Effector CD8-positive, alpha-beta T cell (primary cell): Measurements from ENCODE around the gene LRP3.

Source experiments
- DNase-seq: peaks from one replicate; lab custom pipeline; 2025; lab: John Stamatoyannopoulos, UW

LRP3 gene

GRCh38 chr19:33236696-33237390, 42.7 kb downstream of the LRP3 start:
- DNase-seq, result no peak

GRCh38 chr19:33238481-33239149, 44.5 kb downstream of the LRP3 start:
- no peak for DNase-seq

- no peak for DNase-seq
These were observed 45.3 kb downstream of the LRP3 start for GRCh38 chr19:33239223-33239975.

- no peak for DNase-seq
These were observed 46.1 kb downstream of the LRP3 start for GRCh38 chr19:33240181-33240771.

GRCh38 chr19:33241091-33241529, 47.0 kb downstream of the LRP3 start:
- no peak for DNase-seq

GRCh38 chr19:33241530-33242101, 47.5 kb downstream of the LRP3 start:
- no peak for DNase-seq

GRCh38 chr19:33242131-33242530, 48.0 kb downstream of the LRP3 start:
- no peak for DNase-seq

- DNase-seq, result no peak
These were observed 48.8 kb downstream of the LRP3 start for GRCh38 chr19:33242911-33243310.

GRCh38 chr19:33245948-33246708, 52.0 kb downstream of the LRP3 start:
- no peak for DNase-seq

- DNase-seq, result no peak
These were observed 52.7 kb downstream of the LRP3 start for GRCh38 chr19:33246709-33247440.

- DNase-seq, result no peak
These were observed 53.3 kb downstream of the LRP3 start for GRCh38 chr19:33247441-33247819.

- DNase-seq, result no peak
These were observed 54.0 kb downstream of the LRP3 start for GRCh38 chr19:33248104-33248503.

GRCh38 chr19:33248553-33248953, 54.4 kb downstream of the LRP3 start:
- no peak for DNase-seq

- no peak for DNase-seq
These were observed 55.0 kb downstream of the LRP3 start for GRCh38 chr19:33248954-33249613.

- DNase-seq, result no peak
These were observed 55.7 kb downstream of the LRP3 start for GRCh38 chr19:33249740-33250366.

- DNase-seq, result no peak
These were observed 56.4 kb downstream of the LRP3 start for GRCh38 chr19:33250500-33250899.

GRCh38 chr19:33251076-33251475, 56.9 kb downstream of the LRP3 start:
- DNase-seq, result no peak

GRCh38 chr19:33251526-33252090, 57.5 kb downstream of the LRP3 start:
- DNase-seq, result no peak

- DNase-seq, result no peak
These were observed 58.4 kb downstream of the LRP3 start for GRCh38 chr19:33252418-33252962.
